PC-3 (cell line): Measurements from ENCODE around the gene TRPM2. TPM values are rescaled to one million over a fixed set of nuclear protein-coding genes. Genes with fewer than 3 reads are reported as not detected.

ENCODE experiments used
- ATAC-seq: fragments of 200-7000 bp; cut with Tn5 transposase; 2 replicates; pipeline ENCODE4 v1.9.1; 2020; ENCODE audit warnings: mild to moderate bottlenecking, moderate library complexity
- BruUV-seq: library from RNA; stranded (reverse); fragments of 400-500 nt; replicated peaks from 2 replicates; lab custom pipeline; 2021; lab: Mats Ljungman, UMichigan
- CTCF ChIA-PET: fragments of 300-600 bp; sonication (Branson Sonifier 250); formaldehyde crosslinking; loops from one replicate; lab custom pipeline; 2022; ENCODE audit warnings: antibody characterized with exemption; lab: Charles Lee
- POLR2A ChIA-PET: fragments of 300-600 bp; sonication (Branson Sonifier 250); formaldehyde crosslinking; loops from one replicate; lab custom pipeline; 2022; ENCODE audit warnings: antibody characterized with exemption; ENCODE audit not compliant: unreplicated experiment; lab: Charles Lee
- DNase-seq: peaks from one replicate; pipeline ENCODE4 v3.0.0-alpha.2; 2015
- H2AFZ ChIP-seq: fragments of 300-600 bp; sonication (generic); 2 replicates; pipeline ENCODE4 v1.6.0; 2016; ENCODE audit warnings: antibody characterized with exemption, low read length
- H3F3A ChIP-seq: fragments of 300-600 bp; sonication (generic); one replicate; pipeline ENCODE4 v1.6.0; 2017; ENCODE audit warnings: antibody characterized with exemption, low read length, control low read depth, mild to moderate bottlenecking; ENCODE audit not compliant: unreplicated experiment
- H3K27ac ChIP-seq: fragments of 300-600 bp; sonication (generic); 2 replicates; pipeline ENCODE4 v1.5.1; 2016; ENCODE audit warnings: mild to moderate bottlenecking, low read length
- H3K27me3 ChIP-seq: fragments of 300-600 bp; sonication (generic); 2 replicates; pipeline ENCODE4 v1.6.1; 2016; ENCODE audit warnings: low read length, mixed read lengths
- H3K36me3 ChIP-seq: fragments of 300-600 bp; sonication (generic); 2 replicates; pipeline ENCODE4 v1.6.1; 2016; ENCODE audit warnings: low read depth, mixed run types, low read length, mixed read lengths
- H3K4me1 ChIP-seq: fragments of 300-600 bp; sonication (generic); 2 replicates; pipeline ENCODE4 v1.5.1; 2016; ENCODE audit warnings: low read length; ENCODE audit not compliant: insufficient read depth
- H3K4me2 ChIP-seq: fragments of 300-600 bp; sonication (generic); 2 replicates; pipeline ENCODE4 v1.6.0; 2016; ENCODE audit warnings: low read length
- H3K4me3 ChIP-seq: fragments of 300-600 bp; sonication (generic); 2 replicates; pipeline ENCODE4 v1.5.1; 2016; ENCODE audit warnings: mild to moderate bottlenecking, low read length, mixed read lengths
- H3K79me2 ChIP-seq: fragments of 300-600 bp; sonication (generic); 2 replicates; pipeline ENCODE4 v1.6.1; 2017; ENCODE audit warnings: low read length, mixed read lengths
- H3K9ac ChIP-seq: fragments of 300-600 bp; sonication (generic); 2 replicates; pipeline ENCODE4 v1.6.0; 2016; ENCODE audit warnings: mild to moderate bottlenecking, low read length
- H3K9me2 ChIP-seq: fragments of 300-600 bp; sonication (generic); replicated peaks from 2 replicates; pipeline ENCODE4 v1.6.1; 2016; ENCODE audit warnings: mixed run types, low read length, mixed read lengths
- H3K9me3 ChIP-seq: fragments of 300-600 bp; sonication (generic); 2 replicates; pipeline ENCODE4 v1.6.1; 2016; ENCODE audit warnings: low read length, mixed read lengths
- H4K20me1 ChIP-seq: fragments of 300-600 bp; sonication (generic); 2 replicates; pipeline ENCODE4 v1.6.1; 2016; ENCODE audit warnings: low read length, mixed read lengths
- EZH2 ChIP-seq: fragments of 300-600 bp; sonication (generic); IDR thresholded peaks from one replicate; pipeline ENCODE4 v1.6.1; 2017; ENCODE audit warnings: antibody characterized with exemption, mild to moderate bottlenecking, low read length; ENCODE audit not compliant: unreplicated experiment
- EZH2phosphoT487 ChIP-seq: fragments of 300-600 bp; sonication (generic); IDR thresholded peaks from 2 replicates; pipeline ENCODE4 v1.6.1; 2018; ENCODE audit warnings: mild to moderate bottlenecking, antibody characterized with exemption, low read length, borderline replicate concordance
- intact Hi-C: fragments of 100-400 bp; cut with micrococcal nuclease; formaldehyde crosslinking; loops from 2 replicates; pipeline ENCODE4 v1.9.0; 2023
- total RNA-seq: library from RNA; depleted of rRNA; stranded (reverse); fragments of >200 nt; gene quantifications from 2 replicates; pipeline ENCODE4 v1.2.3, GENCODE V29; 2014
- TF ChIP-seq, protein P1 (sequence below): fragments of 300-600 bp; sonication (generic); conservative IDR thresholded peaks from 2 replicates; pipeline ENCODE4 v1.5.1; 2017; ENCODE audit warnings: antibody characterized with exemption, low read depth, mild to moderate bottlenecking, low read length

Gene TRPM2
- total RNA-seq, 1 experiment from 2014 or later, result 50.0 TPM

DNA sequence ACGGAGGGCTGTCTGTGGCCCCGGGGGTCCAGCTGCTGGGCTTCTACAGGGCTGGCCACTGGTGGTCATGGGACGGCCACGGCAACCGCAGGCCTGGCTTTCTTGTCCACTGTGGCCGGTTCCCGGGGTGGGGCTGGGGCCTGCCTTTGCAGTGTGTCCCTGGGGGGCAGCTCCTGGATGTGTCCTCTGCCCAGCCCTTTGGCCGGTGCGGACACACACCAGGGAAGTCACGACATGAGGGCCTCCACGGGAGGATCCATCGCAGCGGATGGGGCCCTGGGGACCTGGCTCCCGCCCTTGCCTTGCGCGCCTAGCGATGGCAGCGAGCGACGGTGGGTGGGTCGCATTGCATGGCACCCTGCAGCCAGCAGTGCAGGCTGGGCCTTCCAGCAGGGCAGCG, 35.5 kb upstream of the TRPM2 start:
- no peaks in the 10 kb centered on the region for H3K4me1 ChIP-seq
- ChIA-PET CTCF (no interaction called here), POLR2A (no interaction called here)
- TF ChIP-seq, protein P1, sequence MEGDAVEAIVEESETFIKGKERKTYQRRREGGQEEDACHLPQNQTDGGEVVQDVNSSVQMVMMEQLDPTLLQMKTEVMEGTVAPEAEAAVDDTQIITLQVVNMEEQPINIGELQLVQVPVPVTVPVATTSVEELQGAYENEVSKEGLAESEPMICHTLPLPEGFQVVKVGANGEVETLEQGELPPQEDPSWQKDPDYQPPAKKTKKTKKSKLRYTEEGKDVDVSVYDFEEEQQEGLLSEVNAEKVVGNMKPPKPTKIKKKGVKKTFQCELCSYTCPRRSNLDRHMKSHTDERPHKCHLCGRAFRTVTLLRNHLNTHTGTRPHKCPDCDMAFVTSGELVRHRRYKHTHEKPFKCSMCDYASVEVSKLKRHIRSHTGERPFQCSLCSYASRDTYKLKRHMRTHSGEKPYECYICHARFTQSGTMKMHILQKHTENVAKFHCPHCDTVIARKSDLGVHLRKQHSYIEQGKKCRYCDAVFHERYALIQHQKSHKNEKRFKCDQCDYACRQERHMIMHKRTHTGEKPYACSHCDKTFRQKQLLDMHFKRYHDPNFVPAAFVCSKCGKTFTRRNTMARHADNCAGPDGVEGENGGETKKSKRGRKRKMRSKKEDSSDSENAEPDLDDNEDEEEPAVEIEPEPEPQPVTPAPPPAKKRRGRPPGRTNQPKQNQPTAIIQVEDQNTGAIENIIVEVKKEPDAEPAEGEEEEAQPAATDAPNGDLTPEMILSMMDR, result no peak
- TF ChIP-seq EZH2 (no peak), EZH2phosphoT487 (no peak)
- no peak overlapping the region for H3K9ac ChIP-seq
- H3K9me3 ChIP-seq, result no peaks in the 10 kb centered on the region
- no TSS peak for BruUV-seq
- H3F3A ChIP-seq, result no peaks in the 10 kb centered on the region
- no peak overlapping the region for H2AFZ ChIP-seq
- H3K36me3 ChIP-seq, result peaks cover 12% of the 10 kb centered on the region; the same call in 1 of the 2 replicates
- H3K9me2 ChIP-seq, result no peaks in the 10 kb centered on the region
- H3K27ac ChIP-seq, result no peak overlapping the region
- H3K4me3 ChIP-seq, result no peak overlapping the region
- ATAC-seq (no peak), DNase-seq (no peak)
- H4K20me1 ChIP-seq, result no peaks in the 10 kb centered on the region
- H3K27me3 ChIP-seq, result no peaks in the 10 kb centered on the region
- H3K79me2 ChIP-seq, result no peaks in the 10 kb centered on the region
- intact Hi-C loops, result no loop called here
- no peak overlapping the region for H3K4me2 ChIP-seq

DNA sequence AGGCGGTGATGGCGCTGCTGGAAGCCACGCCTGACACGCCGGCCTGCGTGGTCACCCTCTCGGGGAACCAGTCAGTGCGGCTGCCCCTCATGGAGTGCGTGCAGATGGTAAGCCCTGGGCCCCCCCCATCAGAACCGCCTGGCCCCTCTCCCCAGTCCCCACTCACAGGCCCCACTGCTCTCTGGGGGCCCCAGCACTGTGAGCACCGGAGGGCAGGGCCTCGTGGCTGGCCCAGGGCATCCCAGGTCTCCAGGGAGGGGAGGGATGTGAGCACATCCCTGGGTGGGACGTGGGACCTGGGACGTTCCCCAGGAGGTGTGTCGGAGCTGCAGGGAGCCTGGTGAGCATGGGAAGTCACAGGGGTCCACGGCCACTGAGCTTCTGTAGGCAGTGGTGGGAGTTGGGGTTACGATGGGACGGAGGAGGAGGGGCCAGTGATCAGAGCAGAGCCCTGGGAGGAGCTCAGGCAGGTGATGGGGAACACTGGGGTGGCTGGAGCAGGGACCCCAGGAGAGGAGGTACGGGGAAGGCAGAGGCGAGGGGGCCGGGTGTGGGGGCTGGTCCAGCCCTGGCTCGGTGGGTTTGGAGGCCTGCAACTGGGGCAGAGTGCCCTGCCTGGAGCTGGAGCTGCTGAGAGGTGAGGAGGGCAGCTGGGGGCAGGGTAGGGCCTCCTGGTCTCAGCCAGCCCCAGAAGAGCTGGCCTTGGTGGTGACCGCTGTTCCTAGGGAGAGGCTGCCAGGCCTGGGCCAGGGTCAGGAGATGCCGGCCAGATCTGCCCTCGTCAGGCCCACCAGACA, 34.7 kb upstream of the TRPM2 start:
- Histone ChIP-seq H3K27me3 (no peaks in the 10 kb centered on the region), H3K36me3 (peaks cover 10% of the 10 kb centered on the region; the same call in 1 of the 2 replicates), H3K9me3 (no peaks in the 10 kb centered on the region), H4K20me1 (no peaks in the 10 kb centered on the region), H3K9ac (no peak overlapping the region), H3F3A (no peaks in the 10 kb centered on the region), H3K4me2 (no peak overlapping the region), H3K4me3 (no peak overlapping the region), H3K27ac (no peak overlapping the region), H2AFZ (no peak overlapping the region), H3K79me2 (no peaks in the 10 kb centered on the region), H3K9me2 (no peaks in the 10 kb centered on the region), H3K4me1 (no peaks in the 10 kb centered on the region)
- BruUV-seq, result no TSS peak
- POLR2A ChIA-PET, result no interaction called here
- TF ChIP-seq, protein P1, result no peak
- TF ChIP-seq EZH2, result no peak
- TF ChIP-seq EZH2phosphoT487, result no peak
- DNase-seq (no peak), ATAC-seq (no peak)
- CTCF ChIA-PET, result no interaction called here
- intact Hi-C loops, result no loop called here
